ENCODE results near the gene KANSL1L. TPM values are rescaled to one million over a fixed set of nuclear protein-coding genes. Genes with fewer than 3 reads are reported as not detected.
"Not testable (repeated sequence)": the region's sequence is repeated elsewhere in the genome, so short reads cannot be mapped to it uniquely, and the experiment has no call there.

Gene KANSL1L
- total RNA-seq, 2 experiments from 2014 or later, result 6.7 to 7.0 TPM

GRCh38 chr2:210189452-210190138 is 18.4 kb upstream of the KANSL1L start:
- TF ChIP-seq, protein P1, sequence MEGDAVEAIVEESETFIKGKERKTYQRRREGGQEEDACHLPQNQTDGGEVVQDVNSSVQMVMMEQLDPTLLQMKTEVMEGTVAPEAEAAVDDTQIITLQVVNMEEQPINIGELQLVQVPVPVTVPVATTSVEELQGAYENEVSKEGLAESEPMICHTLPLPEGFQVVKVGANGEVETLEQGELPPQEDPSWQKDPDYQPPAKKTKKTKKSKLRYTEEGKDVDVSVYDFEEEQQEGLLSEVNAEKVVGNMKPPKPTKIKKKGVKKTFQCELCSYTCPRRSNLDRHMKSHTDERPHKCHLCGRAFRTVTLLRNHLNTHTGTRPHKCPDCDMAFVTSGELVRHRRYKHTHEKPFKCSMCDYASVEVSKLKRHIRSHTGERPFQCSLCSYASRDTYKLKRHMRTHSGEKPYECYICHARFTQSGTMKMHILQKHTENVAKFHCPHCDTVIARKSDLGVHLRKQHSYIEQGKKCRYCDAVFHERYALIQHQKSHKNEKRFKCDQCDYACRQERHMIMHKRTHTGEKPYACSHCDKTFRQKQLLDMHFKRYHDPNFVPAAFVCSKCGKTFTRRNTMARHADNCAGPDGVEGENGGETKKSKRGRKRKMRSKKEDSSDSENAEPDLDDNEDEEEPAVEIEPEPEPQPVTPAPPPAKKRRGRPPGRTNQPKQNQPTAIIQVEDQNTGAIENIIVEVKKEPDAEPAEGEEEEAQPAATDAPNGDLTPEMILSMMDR (IDR thresholded peaks at IDR 0.05), result no peak
- no peak overlapping the region for H3K4me3 ChIP-seq (ENCODE audit: low read length)
- H3K27ac ChIP-seq (ENCODE audit: low read depth in 1 of 2, low read length in 2 of 2), result no peak overlapping the region
- intact Hi-C loops (cut with DNase I, micrococcal nuclease), result loop anchor here in 1 of 2 experiments (10.0 kb wide), 2 partner anchors 855 to 1815 kb away; no protein-coding TSS in a partner anchor
- Mint-ChIP-seq H3K27me3 (no peaks in the 10 kb centered on the region), H3K4me3 (no peak overlapping the region), H3K9me3 (peaks cover 10% of the 10 kb centered on the region), H3K36me3 (ENCODE audit: low read depth) (peaks cover 9% of the 10 kb centered on the region), H3K27ac (no peak overlapping the region), H3K4me1 (ENCODE audit: low read depth) (no peaks in the 10 kb centered on the region)
- POLR2A ChIA-PET, result interaction anchor here (1.1 kb wide), 1 partner anchor 17 kb away, joined by 3 read pairs; no protein-coding TSS in a partner anchor
- DNase-seq, result no peak
- H3K36me3 ChIP-seq (ENCODE audit: insufficient read depth, low read length), result no peaks in the 10 kb centered on the region
- peaks cover 0 to 11% of the 10 kb centered on the region in 2 experiments for H3K9me3 ChIP-seq (ENCODE audit: control insufficient read depth in 1 of 2, insufficient read depth in 1 of 2, low read length in 2 of 2)
- no peaks in the 10 kb centered on the region for H3K27me3 ChIP-seq (ENCODE audit: control insufficient read depth in 1 of 2, insufficient read depth in 2 of 2, low read length in 2 of 2)
- ATAC-seq (ENCODE audit: poor library complexity), result no peak
- CTCF ChIA-PET, result no interaction called here
- H3K4me1 ChIP-seq (ENCODE audit: insufficient read depth, low read length), result no peaks in the 10 kb centered on the region

- no peak overlapping the region for H3K4me3 ChIP-seq (ENCODE audit: low read length)
- intact Hi-C loops (cut with DNase I, micrococcal nuclease), result no loop called here
- ChIA-PET CTCF (no interaction called here), POLR2A (interaction anchor here (1.1 kb wide), 1 partner anchor 17 kb away, joined by 3 read pairs; no protein-coding TSS in a partner anchor)
- Mint-ChIP-seq H3K27me3 (no peaks in the 10 kb centered on the region), H3K36me3 (ENCODE audit: low read depth) (peaks cover 17% of the 10 kb centered on the region), H3K27ac (no peak overlapping the region), H3K4me3 (no peak overlapping the region), H3K9me3 (peaks cover 18% of the 10 kb centered on the region), H3K4me1 (ENCODE audit: low read depth) (no peaks in the 10 kb centered on the region)
- no peaks in the 10 kb centered on the region for H3K4me1 ChIP-seq (ENCODE audit: insufficient read depth, low read length)
- DNase-seq (no peak), ATAC-seq (ENCODE audit: poor library complexity) (no peak)
- H3K36me3 ChIP-seq (ENCODE audit: insufficient read depth, low read length), result no peaks in the 10 kb centered on the region
- TF ChIP-seq, protein P1 (IDR thresholded peaks at IDR 0.05), result no peak
- peaks cover 0 to 15% of the 10 kb centered on the region in 2 experiments for H3K9me3 ChIP-seq (ENCODE audit: control insufficient read depth in 1 of 2, insufficient read depth in 1 of 2, low read length in 2 of 2)
- no peak overlapping the region for H3K27ac ChIP-seq (ENCODE audit: low read depth in 1 of 2, low read length in 2 of 2)
- no peaks in the 10 kb centered on the region for H3K27me3 ChIP-seq (ENCODE audit: control insufficient read depth in 1 of 2, insufficient read depth in 2 of 2, low read length in 2 of 2)
Observed at GRCh38 chr2:210188755-210189154, 17.5 kb upstream of the KANSL1L start.

- Mint-ChIP-seq H3K9me3 (peaks cover 22% of the 10 kb centered on the region), H3K27me3 (no peaks in the 10 kb centered on the region), H3K36me3 (ENCODE audit: low read depth) (peaks cover 22% of the 10 kb centered on the region), H3K4me1 (ENCODE audit: low read depth) (no peaks in the 10 kb centered on the region), H3K27ac (no peak overlapping the region), H3K4me3 (no peak overlapping the region)
- POLR2A ChIA-PET, result interaction anchor here (1.1 kb wide), 1 partner anchor 16 kb away, joined by 3 read pairs; no protein-coding TSS in a partner anchor
- Histone ChIP-seq H3K36me3 (ENCODE audit: insufficient read depth, low read length) (no peaks in the 10 kb centered on the region), H3K4me1 (ENCODE audit: insufficient read depth, low read length) (no peaks in the 10 kb centered on the region), H3K27me3 (ENCODE audit: control insufficient read depth in 1 of 2, insufficient read depth in 2 of 2, low read length in 2 of 2) (no peaks in the 10 kb centered on the region), H3K9me3 (ENCODE audit: control insufficient read depth in 1 of 2, insufficient read depth in 1 of 2, low read length in 2 of 2) (peaks cover 0 to 15% of the 10 kb centered on the region in 2 experiments), H3K27ac (ENCODE audit: low read depth in 1 of 2, low read length in 2 of 2) (no peak overlapping the region), H3K4me3 (ENCODE audit: low read length) (no peak overlapping the region)
- CTCF ChIA-PET, result no interaction called here
- ATAC-seq (ENCODE audit: poor library complexity) (no peak), DNase-seq (no peak)
- intact Hi-C loops (cut with DNase I, micrococcal nuclease), result no loop called here
- TF ChIP-seq, protein P1 (IDR thresholded peaks at IDR 0.05), result no peak
Observed at GRCh38 chr2:210188190-210188589, 17.0 kb upstream of the KANSL1L start.

GRCh38 chr2:210183936-210184335 is 12.7 kb upstream of the KANSL1L start:
- peaks cover 27% of the 10 kb centered on the region for H3K4me1 Mint-ChIP-seq (ENCODE audit: low read depth)
- H3K27me3 ChIP-seq (ENCODE audit: control insufficient read depth in 1 of 2, insufficient read depth in 2 of 2, low read length in 2 of 2); ATAC-seq (ENCODE audit: poor library complexity); DNase-seq; H3K27ac ChIP-seq (ENCODE audit: low read depth in 1 of 2, low read length in 2 of 2); H3K27ac Mint-ChIP-seq; H3K36me3 ChIP-seq (ENCODE audit: insufficient read depth, low read length); H3K27me3 Mint-ChIP-seq; H3K4me3 Mint-ChIP-seq; CTCF ChIA-PET; H3K4me3 ChIP-seq (ENCODE audit: low read length); POLR2A ChIA-PET; intact Hi-C loops (cut with DNase I, micrococcal nuclease): not testable (repeated sequence)
- peaks cover 34% of the 10 kb centered on the region for H3K36me3 Mint-ChIP-seq (ENCODE audit: low read depth)
- H3K9me3 Mint-ChIP-seq, result peaks cover 24% of the 10 kb centered on the region
- Histone ChIP-seq H3K9me3 (ENCODE audit: control insufficient read depth in 1 of 2, insufficient read depth in 1 of 2, low read length in 2 of 2) (peaks cover 0 to 15% of the 10 kb centered on the region in 2 experiments), H3K4me1 (ENCODE audit: insufficient read depth, low read length) (peaks cover 13% of the 10 kb centered on the region)

DNA sequence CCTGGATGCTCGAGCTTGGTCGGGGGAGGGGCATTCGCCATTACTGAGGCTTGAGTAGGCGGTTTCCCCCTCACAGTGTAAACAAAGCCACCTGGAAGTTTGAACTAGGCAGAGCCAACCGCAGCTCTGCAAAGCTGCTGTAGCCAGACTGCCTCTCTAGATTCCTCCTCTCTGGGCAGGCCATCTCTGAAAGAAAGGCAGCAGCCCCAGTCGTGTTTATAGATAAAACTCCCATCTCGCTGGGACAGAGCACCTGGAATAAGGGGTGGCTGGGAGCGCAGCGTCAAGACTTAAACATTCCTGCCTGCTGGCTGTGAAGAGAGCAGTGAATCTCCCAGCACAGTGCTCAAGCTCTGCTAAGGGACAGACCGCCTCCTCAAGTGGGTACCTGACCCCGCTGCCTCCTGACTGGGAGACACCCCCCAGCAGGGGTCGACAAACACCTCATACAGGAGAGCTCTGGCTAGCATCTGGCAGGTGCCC is 10.4 kb upstream of the KANSL1L start:
- Histone ChIP-seq H3K9me3 (ENCODE audit: control insufficient read depth in 1 of 2, insufficient read depth in 1 of 2, low read length in 2 of 2) (peaks cover 0 to 15% of the 10 kb centered on the region in 2 experiments), H3K4me1 (ENCODE audit: insufficient read depth, low read length) (peaks cover 13% of the 10 kb centered on the region)
- H3K27ac ChIP-seq (ENCODE audit: low read depth in 1 of 2, low read length in 2 of 2); H3K27me3 Mint-ChIP-seq; H3K4me3 ChIP-seq (ENCODE audit: low read length); intact Hi-C loops (cut with DNase I, micrococcal nuclease); H3K27me3 ChIP-seq (ENCODE audit: control insufficient read depth in 1 of 2, insufficient read depth in 2 of 2, low read length in 2 of 2); CTCF ChIA-PET; H3K36me3 ChIP-seq (ENCODE audit: insufficient read depth, low read length): not testable (repeated sequence)
- Mint-ChIP-seq H3K27ac (peak overlapping the region; percentile 69), H3K4me1 (ENCODE audit: low read depth) (peaks cover 27% of the 10 kb centered on the region), H3K9me3 (peaks cover 26% of the 10 kb centered on the region), H3K36me3 (ENCODE audit: low read depth) (peaks cover 34% of the 10 kb centered on the region), H3K4me3 (peak overlapping the region; percentile 54)
- POLR2A ChIA-PET, result interaction anchor here (2.6 kb wide), 1 partner anchor 10 kb away, joined by 17 read pairs; the partner anchor contains the start of gene KANSL1L
- DNase-seq (peak in 10 of 14 experiments; percentile 3 to 44 (median 24)), ATAC-seq (ENCODE audit: poor library complexity) (peak; percentile 29)

All from CD4-positive, alpha-beta T cell (primary cell).